K562 (cell line): Measurements from ENCODE around the gene SEMA5A. TPM values are rescaled to one million over a fixed set of nuclear protein-coding genes. Genes with fewer than 3 reads are reported as not detected.

Experiments
- ATAC-seq: fragments of 200-7000 bp; cut with Tn5 transposase; 3 replicates; pipeline ENCODE4 v1.9.1; 2020; ENCODE audit warnings: moderate library complexity
- BruUV-seq: library from RNA; stranded (reverse); fragments of 400-500 nt; replicated peaks from 2 replicates; lab custom pipeline; 2021; lab: Mats Ljungman, UMichigan
- CTCF ChIA-PET: fragments of 300-600 bp; formaldehyde crosslinking; extraction: SDS; loops from one replicate; lab custom pipeline; 2021; ENCODE audit warnings: low intra/inter-chr PET ratio; lab: Yijun Ruan, JAX
- POLR2A ChIA-PET: fragments of 300-600, 350-650 bp; sonication (Branson Sonifier 250); formaldehyde crosslinking; extraction: SDS; loops from one replicate; lab custom pipeline; 2021; ENCODE audit warnings: antibody characterized with exemption, inconsistent platforms; lab: Yijun Ruan, JAX
- DNase-seq, 4 experiments: peaks; one replicate each; pipeline versions ENCODE4 v3.0.0 to v3.0.0-alpha.2; 2011 to 2018; ENCODE audit warnings: low spot score in 3 of 4, mixed read lengths in 3 of 4; ENCODE audit errors: extremely low read depth in 1 of 4
- FAIRE-seq: peaks from 2 replicates; lab custom pipeline; 2011; peaks lifted over from hg19 to GRCh38; lab: Jason Lieb, UNC
- H2AFZ ChIP-seq: 2 replicates; pipeline ENCODE4 v1.6.0; 2011; ENCODE audit warnings: low read depth, low read length, control low read depth, inconsistent platforms
- H3K27ac ChIP-seq: fragments of 200-600 bp; 3 replicates; pipeline ENCODE4 v1.8.0; 2011; ENCODE audit warnings: low read depth, mild to moderate bottlenecking, control low read depth, inconsistent platforms, low read length, moderate library complexity, mixed read lengths; ENCODE audit errors: extremely low read depth
- H3K27me3 ChIP-seq, 2 experiments: fragments of 300-600 bp in 1 of 2; 2 replicates in 1 of 2; 3 replicates in 1 of 2; pipeline versions ENCODE4 v1.6.0 to v1.8.0; 2011; ENCODE audit warnings: inconsistent platforms in 2 of 2, low read length in 2 of 2, mild to moderate bottlenecking in 1 of 2, mixed read lengths in 1 of 2, moderate library complexity in 1 of 2; ENCODE audit not compliant: control insufficient read depth in 2 of 2, insufficient read depth in 2 of 2
- H3K36me3 ChIP-seq: fragments of 300-600 bp; 3 replicates; pipeline ENCODE4 v1.8.0; 2011; ENCODE audit warnings: mild to moderate bottlenecking, low read length, inconsistent platforms; ENCODE audit not compliant: control insufficient read depth, insufficient read depth
- H3K4me1 ChIP-seq, 2 experiments: fragments of 200-600 bp in 1 of 2; replicated peaks in 1 of 2; 2 replicates in 1 of 2; 3 replicates in 1 of 2; pipeline versions ENCODE4 v1.5.1 to v1.8.0; 2011; ENCODE audit warnings: inconsistent platforms in 2 of 2, low read length in 2 of 2, mild to moderate bottlenecking in 1 of 2, mixed read lengths in 1 of 2, moderate library complexity in 1 of 2; ENCODE audit not compliant: control insufficient read depth in 2 of 2, insufficient read depth in 2 of 2
- H3K4me2 ChIP-seq: 2 replicates; pipeline ENCODE4 v1.6.1; 2011; ENCODE audit warnings: low read length, control low read depth, inconsistent platforms, mixed read lengths; ENCODE audit not compliant: insufficient read depth
- H3K4me3 ChIP-seq: fragments of 200-600 bp; sonication (generic), shearing (Covaris generic); 2 replicates; pipeline ENCODE4 v1.5.1; 2016; ENCODE audit warnings: control low read depth, inconsistent platforms
- H3K79me2 ChIP-seq: fragments of 200-600 bp; 3 replicates; pipeline ENCODE4 v1.8.0; 2011; ENCODE audit warnings: low read length, inconsistent platforms; ENCODE audit not compliant: control insufficient read depth, insufficient read depth
- H3K9ac ChIP-seq, 2 experiments: 2 replicates each; pipeline versions ENCODE4 v1.6.0 to v1.6.1; 2011; ENCODE audit warnings: low read depth in 2 of 2, low read length in 2 of 2, control low read depth in 1 of 2, inconsistent platforms in 1 of 2, mild to moderate bottlenecking in 1 of 2, mixed read lengths in 1 of 2; ENCODE audit not compliant: insufficient read depth in 1 of 2
- H3K9me1 ChIP-seq: one replicate; pipeline ENCODE4 v1.6.0; 2011; ENCODE audit warnings: inconsistent platforms, mild to moderate bottlenecking, low read length, moderate library complexity; ENCODE audit not compliant: control insufficient read depth, insufficient read depth
- H3K9me3 ChIP-seq: replicated peaks from 2 replicates; pipeline ENCODE4 v1.5.1; 2011; ENCODE audit warnings: low read depth, low read length, inconsistent platforms; ENCODE audit not compliant: control insufficient read depth, insufficient read depth
- H4K20me1 ChIP-seq: replicated peaks from 2 replicates; pipeline ENCODE4 v1.6.1; 2011; ENCODE audit warnings: low read length, inconsistent platforms, mixed read lengths; ENCODE audit not compliant: control insufficient read depth, insufficient read depth
- CC2D1A ChIP-seq: fragments of 450-650 bp; IDR thresholded peaks from 2 replicates; pipeline ENCODE4 v1.6.1; 2017; ENCODE audit warnings: mild to moderate bottlenecking
- EP400 ChIP-seq: fragments of 450-650 bp; IDR thresholded peaks from 2 replicates; pipeline ENCODE4 v1.6.1; 2017; ENCODE audit warnings: antibody characterized with exemption, mild to moderate bottlenecking, moderate library complexity
- HES1 ChIP-seq: fragments of 450-650 bp; IDR thresholded peaks from 2 replicates; pipeline ENCODE4 v1.6.1; 2016; ENCODE audit warnings: low read depth, mild to moderate bottlenecking, moderate library complexity
- ID3 ChIP-seq, 2 experiments: fragments of 250-450 bp in 1 of 2; fragments of 450-650 bp in 1 of 2; sonication (Bioruptor Pico) in 1 of 2; IDR thresholded peaks; 2 replicates each; pipeline versions ENCODE4 v1.6.1 to v1.8.0; 2016 to 2021; ENCODE audit warnings: mild to moderate bottlenecking in 2 of 2, moderate library complexity in 2 of 2, missing compliant biosample characterization in 1 of 2, missing genetic modification characterization in 1 of 2
- NR2C1 ChIP-seq, 2 experiments: fragments of 450-650 bp; IDR thresholded peaks; 2 replicates each; pipeline ENCODE4 v1.6.1; 2017; ENCODE audit warnings: mild to moderate bottlenecking in 2 of 2, antibody characterized with exemption in 1 of 2, inconsistent platforms in 1 of 2, missing compliant biosample characterization in 1 of 2, missing genetic modification characterization in 1 of 2
- NR2F6 ChIP-seq: fragments of 450-650 bp; formaldehyde crosslinking; IDR thresholded peaks from 2 replicates; pipeline ENCODE4 v1.4.0; 2020; ENCODE audit warnings: mild to moderate bottlenecking
- POLR2AphosphoS5 ChIP-seq: IDR thresholded peaks from 2 replicates; pipeline ENCODE4 v1.6.1; 2011; ENCODE audit warnings: mild to moderate bottlenecking, low read depth, low read length, moderate library complexity; ENCODE audit not compliant: control insufficient read depth, insufficient read depth
- SAP30 ChIP-seq: fragments of 200-600 bp; sonication (generic); IDR thresholded peaks from 2 replicates; pipeline ENCODE4 v1.6.1; 2012; ENCODE audit warnings: borderline replicate concordance, low read depth, mild to moderate bottlenecking, moderate library complexity, low read length, control low read depth, inconsistent platforms; ENCODE audit not compliant: insufficient read depth, poor library complexity, severe bottlenecking
- SNAPC5 ChIP-seq: fragments of 250-450 bp; sonication (Bioruptor Pico); IDR thresholded peaks from 2 replicates; pipeline ENCODE4 v1.8.0; 2021; ENCODE audit warnings: moderate library complexity, mild to moderate bottlenecking, inconsistent platforms
- SOX6 ChIP-seq: fragments of 450-650 bp; IDR thresholded peaks from 2 replicates; pipeline ENCODE4 v1.6.1; 2014; ENCODE audit warnings: mild to moderate bottlenecking
- TEAD1 ChIP-seq, 2 experiments: fragments of 450-650 bp in 1 of 2; sonication (generic) in 1 of 2; formaldehyde crosslinking; IDR thresholded peaks; 2 replicates each; pipeline versions ENCODE4 v1.4.0 to v1.8.0; 2020 to 2022; ENCODE audit warnings: mild to moderate bottlenecking in 2 of 2, missing genetic modification reagents in 1 of 2
- ZNF174 ChIP-seq: fragments of 250-450 bp; sonication (Bioruptor Pico); IDR thresholded peaks from 2 replicates; pipeline ENCODE4 v1.4.0; 2020; ENCODE audit warnings: mild to moderate bottlenecking
- ZNF766 ChIP-seq: fragments of 200-800 bp; sonication (Bioruptor generic); conservative IDR thresholded peaks from 2 replicates; pipeline ENCODE4 v1.6.1; 2016; ENCODE audit warnings: missing genetic modification characterization, missing compliant biosample characterization
- ZNF780A ChIP-seq: fragments of 250-450 bp; sonication (Bioruptor Pico); IDR thresholded peaks from 2 replicates; pipeline ENCODE4 v1.5.0; 2021; ENCODE audit warnings: mild to moderate bottlenecking
- WGBS: fragments of 100-300 bp; shearing (Covaris generic); methylation state at CpG from one replicate; pipeline ENCODE4 v1.1.6; 2016; ENCODE audit warnings: low coverage, mixed read lengths; ENCODE audit not compliant: insufficient coverage; ENCODE audit errors: missing lambda C conversion rate; 5-methylcytosine and 5-hydroxymethylcytosine counted together
- in situ Hi-C: fragments of 300-500 bp; cut with MboI; formaldehyde crosslinking; loops from 4 replicates; pipeline ENCODE4 v1.15.0; 2018; ENCODE audit warnings: inconsistent platforms, mixed read lengths
- intact Hi-C: fragments of 100-400 bp; cut with micrococcal nuclease; formaldehyde crosslinking; loops from 2 replicates; pipeline ENCODE4 v1.14.2; 2022
- polyA plus RNA-seq, 8 experiments: library from polyadenylated mRNA; depleted of rRNA in 4 of 8; stranded (reverse) in 5 of 8; unstranded in 3 of 8; fragments of >200 nt; fragmentation: Nextera tagmentation in 2 of 8; fragmentation: Illumina TruSeq in 1 of 8; extraction: Ambion mirVana in 2 of 8; extraction: Trizol in 1 of 8; gene quantifications; 2 replicates each; pipeline versions ENCODE4 v1.2.1 to v1.2.3, GENCODE V29; 2011 to 2014; ENCODE audit warnings: inconsistent platforms in 1 of 8, missing spikeins in 1 of 8
- total RNA-seq, 7 experiments: library from RNA; depleted of rRNA in 6 of 7; stranded (reverse); fragments of >200 nt in 6 of 7; fragmentation: Illumina TruSeq in 2 of 7; extraction: Trizol in 2 of 7; gene quantifications; 2 replicates each; pipeline versions ENCODE4 v1.2.1 to v1.2.3, GENCODE V29; 2011 to 2021; ENCODE audit warnings: low replicate concordance in 1 of 7

The SEMA5A gene
- total and polyA plus RNA-seq, 9 of the 15 experiments (the other 6 are each of a cell fraction or from before 2014, with no cell fraction given), result 0.02 TPM; not detected in 8

GRCh38 chr5:9343146-9343850 is 202.6 kb downstream of the SEMA5A start:
- H3K9ac ChIP-seq, result no peak overlapping the region
- TF ChIP-seq EP400 (no peak), NR2F6 (CRISPR knock-in tag) (no peak), SAP30 (no peak), ZNF780A (no peak), POLR2AphosphoS5 (no peak), ID3 (CRISPR knock-in tag; IDR thresholded peaks at IDR 0.05) (no peak), ID3 (tag; IDR thresholded peaks at IDR 0.05) (no peak), NR2C1 (IDR thresholded peaks at IDR 0.05) (no peak), NR2C1 (tag; IDR thresholded peaks at IDR 0.05) (no peak), SOX6 (no peak), ZNF174 (CRISPR knock-in tag) (no peak), TEAD1 (CRISPR knock-in tag; IDR thresholded peaks at IDR 0.05) (no peak), ZNF766 (CRISPR knock-in tag) (no peak), HES1 (no peak), CC2D1A (no peak), SNAPC5 (CRISPR knock-in tag) (no peak)
- H3K4me3 ChIP-seq, result no peak overlapping the region
- H3K27ac ChIP-seq, result no peak overlapping the region
- no peaks in the 10 kb centered on the region for H3K9me3 ChIP-seq
- H4K20me1 ChIP-seq, result no peaks in the 10 kb centered on the region
- BruUV-seq, result no TSS peak
- no peaks in the 10 kb centered on the region for H3K4me1 ChIP-seq
- H3K27me3 ChIP-seq, result no peaks in the 10 kb centered on the region
- H3K9me1 ChIP-seq, result no peaks in the 10 kb centered on the region
- no peak overlapping the region for H2AFZ ChIP-seq
- no peaks in the 10 kb centered on the region for H3K79me2 ChIP-seq
- DNase-seq, result no peak
- in situ Hi-C loops, result no loop called here
- H3K36me3 ChIP-seq, result no peaks in the 10 kb centered on the region
- POLR2A ChIA-PET, result interaction anchor here (0.7 kb wide), 1 partner anchor 12 kb away, joined by 3 read pairs; no protein-coding TSS in a partner anchor
- CTCF ChIA-PET, result no interaction called here
- ATAC-seq, result no peak
- no peak overlapping the region for H3K4me2 ChIP-seq
- FAIRE-seq, result no peak
- WGBS, result 0% methylated on average over 3 of the region's 3 CpGs
- intact Hi-C loops, result no loop called here
